T-cell (primary cell): ENCODE results near the gene DIS3L2. TPM values are rescaled to one million over a fixed set of nuclear protein-coding genes. Genes with fewer than 3 reads are reported as not detected.

Experiments used
- ATAC-seq, 4 experiments: fragments of 200-7000 bp in 3 of 4; fragments of 150-1000 bp in 1 of 4; cut with Tn5 transposase; replicated peaks in 1 of 4; 1 replicate in 3 of 4; 2 replicates in 1 of 4; pipeline ENCODE4 v1.10.0; 2021; ENCODE audit warnings: moderate library complexity in 3 of 4, mild to moderate bottlenecking in 2 of 4, moderate number of reproducible peaks in 1 of 4
- CTCF ChIA-PET, 2 donors: fragments of 300-600 bp; sonication (Branson Sonifier 250); formaldehyde crosslinking; loops; one replicate each; lab custom pipeline; 2022; ENCODE audit warnings: antibody characterized with exemption in 2 of 2; lab: Charles Lee
- POLR2A ChIA-PET, 2 donors: fragments of 300-600 bp; sonication (Branson Sonifier 250); formaldehyde crosslinking; loops; one replicate each; lab custom pipeline; 2022; ENCODE audit warnings: antibody characterized with exemption in 2 of 2; lab: Charles Lee
- DNase-seq, 35 experiments: peaks; one replicate each; pipeline versions ENCODE4 v3.0.0 to v3.0.0-alpha.2; 2013 to 2023
- H3K27ac ChIP-seq: one replicate; pipeline ENCODE4 v1.5.1; 2013; ENCODE audit warnings: low read length
- H3K27me3 ChIP-seq, 2 experiments: replicated peaks in 1 of 2; 1 replicate in 1 of 2; 2 replicates in 1 of 2; pipeline versions ENCODE4 v1.6.1 to v1.7.0; 2013; ENCODE audit warnings: low read length in 1 of 2, mixed read lengths in 1 of 2; ENCODE audit not compliant: control insufficient read depth in 2 of 2, insufficient read depth in 2 of 2; ENCODE audit errors: extremely low read depth in 1 of 2
- H3K36me3 ChIP-seq, 2 donors: 1 replicate in 1 of 2; 2 replicates in 1 of 2; pipeline versions ENCODE4 v1.6.1 to v1.7.0; 2013; ENCODE audit warnings: low read length in 1 of 2; ENCODE audit not compliant: control insufficient read depth in 2 of 2, insufficient read depth in 1 of 2; ENCODE audit errors: extremely low read depth in 1 of 2
- H3K4me1 ChIP-seq, 2 experiments: 1 replicate in 1 of 2; 2 replicates in 1 of 2; pipeline versions ENCODE4 v1.6.1 to v1.7.0; 2013; ENCODE audit warnings: low read length in 2 of 2, mixed read lengths in 1 of 2; ENCODE audit not compliant: insufficient read depth in 2 of 2, control insufficient read depth in 1 of 2; ENCODE audit errors: extremely low read depth in 1 of 2
- H3K4me3 ChIP-seq, 2 donors: 1 replicate in 1 of 2; 2 replicates in 1 of 2; pipeline versions ENCODE4 v1.5.1 to v1.7.0; 2013; ENCODE audit warnings: mild to moderate bottlenecking in 2 of 2, low read length in 1 of 2, moderate library complexity in 1 of 2; ENCODE audit not compliant: control insufficient read depth in 1 of 2; ENCODE audit errors: extremely low read depth in 1 of 2
- H3K9me3 ChIP-seq: 2 replicates; pipeline ENCODE4 v1.7.0; 2013
- H3K27ac Mint-ChIP-seq, 2 donors: one replicate each; pipeline ENCODE4 v1.8.0; 2020 to 2021; ENCODE audit warnings: mild to moderate bottlenecking in 2 of 2, mixed read lengths in 2 of 2
- H3K27me3 Mint-ChIP-seq, 2 donors: one replicate each; pipeline ENCODE4 v1.8.0; 2021 to 2022; ENCODE audit warnings: mixed read lengths in 2 of 2
- H3K36me3 Mint-ChIP-seq: one replicate; pipeline ENCODE4 v1.8.0; 2021; ENCODE audit warnings: mixed read lengths
- H3K4me1 Mint-ChIP-seq, 3 donors: one replicate each; pipeline ENCODE4 v1.8.0; 2020 to 2022; ENCODE audit warnings: mixed read lengths in 3 of 3, mild to moderate bottlenecking in 1 of 3
- H3K4me3 Mint-ChIP-seq, 3 donors: one replicate each; pipeline ENCODE4 v1.8.0; 2020 to 2022; ENCODE audit warnings: mild to moderate bottlenecking in 3 of 3, mixed read lengths in 3 of 3, moderate library complexity in 3 of 3
- H3K9me3 Mint-ChIP-seq, 3 donors: one replicate each; pipeline ENCODE4 v1.8.0; 2020 to 2022; ENCODE audit warnings: mixed read lengths in 3 of 3
- WGBS: methylation state at CpG from one replicate; pipeline ENCODE4 v1.1.5; 2013; ENCODE audit warnings: missing lambda C conversion rate; ENCODE audit not compliant: insufficient coverage; 5-methylcytosine and 5-hydroxymethylcytosine counted together
- total RNA-seq, 35 experiments: library from RNA in 6 of 35; stranded (reverse) in 6 of 35; fragments of 120-200 nt in 1 of 35; gene quantifications; one replicate each; pipeline versions ENCODE4 v1.2.1 to v1.2.4 and lab custom pipeline; 2013 to 2026

DIS3L2 gene
- total RNA-seq, 5 donors from 2014 or later (not counting 1 experiment from before 2014, with no cell fraction given), result 55.0 to 70.9 (median 61.4) TPM

DNA sequence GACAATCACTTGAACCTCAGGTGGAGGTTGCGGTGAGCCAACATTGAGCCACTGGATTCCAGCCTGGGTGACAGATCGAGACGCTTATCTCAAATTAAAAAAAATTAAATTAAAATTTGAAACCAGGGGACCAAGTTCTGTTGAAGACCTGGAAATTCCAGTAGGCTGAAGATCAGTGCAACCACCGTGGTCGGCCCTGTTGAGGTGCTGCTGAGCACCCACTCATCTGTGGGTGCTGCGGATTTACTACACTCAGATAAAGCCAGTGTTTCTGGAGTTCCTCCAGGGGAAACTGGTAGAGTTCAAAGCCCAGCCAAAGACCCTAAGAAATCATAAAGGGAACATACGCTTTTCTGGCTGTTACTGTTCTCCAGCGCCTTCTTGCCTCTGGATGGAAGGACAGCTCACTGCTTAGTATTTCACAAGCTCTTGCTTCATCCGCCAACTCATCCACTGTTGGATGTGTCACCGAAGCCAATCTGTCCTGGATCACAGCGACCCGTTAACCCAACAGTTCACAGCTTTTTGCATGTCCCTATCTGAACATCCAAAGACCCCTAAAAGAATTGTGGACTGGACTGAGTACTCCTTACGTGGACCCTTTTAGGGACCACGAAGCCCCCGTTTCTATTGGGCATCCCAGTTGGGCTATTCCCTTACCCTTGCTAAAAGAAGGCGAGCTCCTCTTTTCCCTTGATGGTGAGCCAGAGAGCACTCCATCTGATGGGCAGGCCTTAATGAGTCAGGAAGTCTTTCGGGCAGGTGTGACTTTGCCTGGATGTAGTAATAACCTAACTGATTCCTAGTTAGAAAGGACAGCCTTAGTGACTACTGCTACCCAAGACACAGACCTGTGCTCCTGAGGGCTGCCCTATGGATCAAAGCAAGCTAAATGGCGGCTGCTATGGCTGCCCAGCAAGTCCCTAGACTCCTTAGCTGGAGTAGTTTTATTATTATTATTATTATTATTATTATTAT, 411.0 kb downstream of the DIS3L2 start:
- Mint-ChIP-seq H3K36me3 (no peaks in the 10 kb centered on the region), H3K9me3 (no peaks in the 10 kb centered on the region), H3K4me1 (peaks cover 0 to 4% (median 0%) of the 10 kb centered on the region in 3 donors), H3K27me3 (no peaks in the 10 kb centered on the region), H3K4me3 (no peak overlapping the region), H3K27ac (no peak overlapping the region)
- CTCF ChIA-PET, result no interaction called here
- ATAC-seq (no peak), DNase-seq (no peak)
- POLR2A ChIA-PET, result no interaction called here
- Histone ChIP-seq H3K36me3 (no peaks in the 10 kb centered on the region), H3K27ac (no peak overlapping the region), H3K27me3 (peaks cover 0 to 7% of the 10 kb centered on the region in 2 experiments), H3K9me3 (no peaks in the 10 kb centered on the region), H3K4me1 (no peaks in the 10 kb centered on the region), H3K4me3 (no peak overlapping the region)
- 90% methylated on average over 10 of the region's 18 CpGs for WGBS

DNA sequence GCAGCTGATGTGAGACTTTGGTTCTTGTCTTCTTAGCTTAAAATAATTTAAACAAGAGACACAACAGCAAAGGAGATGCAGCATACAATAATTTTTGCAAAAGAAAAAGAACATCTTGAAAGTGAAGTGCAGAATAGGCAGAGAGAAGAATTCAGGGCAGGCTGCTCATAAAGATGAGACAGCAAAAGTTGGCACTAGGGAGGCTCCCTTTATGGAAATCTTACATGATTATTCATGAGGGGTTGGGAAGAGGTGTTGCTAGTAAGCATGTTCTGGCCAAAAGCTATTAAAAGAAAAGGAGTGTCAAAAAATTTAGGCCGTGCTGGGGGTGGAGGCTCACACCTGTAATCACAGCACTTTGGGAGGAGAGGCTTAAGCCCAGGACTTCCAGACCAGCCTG, 412.8 kb downstream of the DIS3L2 start:
- no peak overlapping the region for H3K4me3 ChIP-seq
- no peak overlapping the region for H3K27ac Mint-ChIP-seq
- H3K4me1 ChIP-seq, result no peaks in the 10 kb centered on the region
- ChIA-PET POLR2A (no interaction called here), CTCF (no interaction called here)
- peaks cover 0 to 3% (median 0%) of the 10 kb centered on the region in 3 donors for H3K4me1 Mint-ChIP-seq
- ATAC-seq, result no peak
- no CpG with 5 or more reads among the region's 1 CpG for WGBS
- H3K9me3 Mint-ChIP-seq, result no peaks in the 10 kb centered on the region
- H3K27me3 ChIP-seq, result peaks cover 0 to 12% of the 10 kb centered on the region in 2 experiments
- no peaks in the 10 kb centered on the region for H3K36me3 Mint-ChIP-seq
- H3K27me3 Mint-ChIP-seq, result no peaks in the 10 kb centered on the region
- DNase-seq, result no peak
- H3K27ac ChIP-seq, result no peak overlapping the region
- H3K36me3 ChIP-seq, result no peaks in the 10 kb centered on the region
- no peak overlapping the region for H3K4me3 Mint-ChIP-seq
- H3K9me3 ChIP-seq, result no peaks in the 10 kb centered on the region

DNA sequence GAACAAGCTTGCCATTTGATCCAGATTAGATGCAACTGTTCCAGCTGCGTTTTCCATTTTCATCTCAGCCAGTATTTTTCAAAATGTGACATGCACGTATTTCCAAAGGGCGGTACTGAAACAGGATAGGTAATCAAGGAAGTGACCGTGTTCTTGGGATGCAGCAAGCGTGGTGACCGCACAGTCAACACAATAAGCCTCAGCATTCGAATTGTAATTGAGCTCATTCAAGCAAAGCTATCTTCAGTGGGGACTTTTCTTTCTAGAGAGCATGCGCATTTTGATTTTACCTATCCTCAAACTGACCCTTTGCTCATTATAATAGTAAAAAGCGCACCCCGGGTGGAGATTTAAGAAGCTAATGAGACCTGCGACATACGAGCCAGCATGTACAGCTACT, 413.7 kb downstream of the DIS3L2 start:
- no peaks in the 10 kb centered on the region for H3K9me3 Mint-ChIP-seq
- no peak overlapping the region for H3K4me3 Mint-ChIP-seq
- no peaks in the 10 kb centered on the region for H3K36me3 ChIP-seq
- no peak for ATAC-seq
- no peak for DNase-seq
- H3K27me3 ChIP-seq, result peaks cover 0 to 19% of the 10 kb centered on the region in 2 experiments
- H3K27me3 Mint-ChIP-seq, result no peaks in the 10 kb centered on the region
- no peaks in the 10 kb centered on the region for H3K36me3 Mint-ChIP-seq
- H3K4me1 Mint-ChIP-seq, result no peaks in the 10 kb centered on the region
- ChIA-PET POLR2A (no interaction called here), CTCF (no interaction called here)
- H3K9me3 ChIP-seq, result no peaks in the 10 kb centered on the region
- 90% methylated on average over 9 of the region's 12 CpGs for WGBS
- H3K27ac ChIP-seq, result no peak overlapping the region
- no peaks in the 10 kb centered on the region for H3K4me1 ChIP-seq
- H3K27ac Mint-ChIP-seq, result no peak overlapping the region
- no peak overlapping the region for H3K4me3 ChIP-seq

DNA sequence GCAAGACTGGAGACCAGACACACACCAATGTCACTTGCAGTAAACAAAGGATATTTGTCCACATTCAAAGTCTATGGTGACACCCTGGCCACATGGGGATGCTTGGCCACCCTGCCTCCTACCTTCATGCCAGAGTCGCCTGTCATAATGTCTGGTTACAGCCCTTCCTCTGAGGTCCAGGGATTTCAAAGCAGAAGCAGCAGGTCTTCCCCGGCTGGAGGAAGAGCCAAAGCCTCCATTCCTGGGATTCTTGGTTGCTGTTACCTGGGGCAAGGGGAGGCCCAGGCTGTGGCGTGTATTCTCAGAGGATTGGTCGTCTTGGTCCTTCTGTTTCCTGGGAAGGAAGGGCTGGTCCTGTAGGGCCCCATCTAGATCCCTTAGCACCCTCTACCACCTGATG, 414.7 kb downstream of the DIS3L2 start:
- no peaks in the 10 kb centered on the region for H3K9me3 ChIP-seq
- DNase-seq (no peak), ATAC-seq (no peak)
- 67% methylated on average over 1 of the region's 4 CpGs for WGBS
- Mint-ChIP-seq H3K27me3 (no peaks in the 10 kb centered on the region), H3K9me3 (no peaks in the 10 kb centered on the region), H3K4me1 (no peaks in the 10 kb centered on the region), H3K4me3 (no peak overlapping the region), H3K27ac (no peak overlapping the region), H3K36me3 (no peaks in the 10 kb centered on the region)
- H3K36me3 ChIP-seq, result no peaks in the 10 kb centered on the region
- H3K4me3 ChIP-seq, result no peak overlapping the region
- POLR2A ChIA-PET, result no interaction called here
- H3K27me3 ChIP-seq, result peaks cover 0 to 25% of the 10 kb centered on the region in 2 experiments
- peaks cover 0 to 2% of the 10 kb centered on the region in 2 experiments for H3K4me1 ChIP-seq
- H3K27ac ChIP-seq, result no peak overlapping the region
- CTCF ChIA-PET, result no interaction called here

DNA sequence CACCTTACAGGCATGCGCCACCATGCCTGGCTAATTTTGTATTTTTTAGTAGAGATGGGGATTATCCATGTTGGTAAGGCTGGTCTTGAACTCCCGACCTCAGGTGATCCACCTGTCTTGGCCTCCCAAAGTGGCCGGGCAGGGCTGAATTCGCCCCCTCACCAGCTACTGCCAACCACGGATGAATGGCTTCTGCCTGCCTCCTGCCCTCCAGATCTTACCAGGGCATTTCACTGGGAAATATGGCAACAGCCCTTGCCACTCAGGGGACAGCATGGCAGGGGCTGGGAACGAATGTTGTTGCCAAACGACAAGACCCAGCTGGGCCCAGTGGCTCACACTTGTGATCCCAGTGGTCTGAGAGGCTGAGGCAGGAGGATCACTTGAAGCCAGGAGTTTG, 415.2 kb downstream of the DIS3L2 start:
- no peak overlapping the region for H3K4me3 ChIP-seq
- ChIA-PET CTCF (no interaction called here), POLR2A (no interaction called here)
- WGBS, result 71% methylated on average over 3 of the region's 7 CpGs
- no peaks in the 10 kb centered on the region for H3K9me3 Mint-ChIP-seq
- H3K4me3 Mint-ChIP-seq, result no peak overlapping the region
- no peaks in the 10 kb centered on the region for H3K4me1 Mint-ChIP-seq
- H3K4me1 ChIP-seq, result peaks cover 0 to 4% of the 10 kb centered on the region in 2 experiments
- peaks cover 0 to 1% of the 10 kb centered on the region in 2 donors for H3K27me3 Mint-ChIP-seq
- no peaks in the 10 kb centered on the region for H3K9me3 ChIP-seq
- H3K36me3 Mint-ChIP-seq, result no peaks in the 10 kb centered on the region
- DNase-seq (no peak), ATAC-seq (no peak)
- peaks cover under 1 to 29% of the 10 kb centered on the region in 2 experiments for H3K27me3 ChIP-seq
- H3K36me3 ChIP-seq, result no peaks in the 10 kb centered on the region
- H3K27ac Mint-ChIP-seq, result no peak overlapping the region
- H3K27ac ChIP-seq, result no peak overlapping the region

DNA sequence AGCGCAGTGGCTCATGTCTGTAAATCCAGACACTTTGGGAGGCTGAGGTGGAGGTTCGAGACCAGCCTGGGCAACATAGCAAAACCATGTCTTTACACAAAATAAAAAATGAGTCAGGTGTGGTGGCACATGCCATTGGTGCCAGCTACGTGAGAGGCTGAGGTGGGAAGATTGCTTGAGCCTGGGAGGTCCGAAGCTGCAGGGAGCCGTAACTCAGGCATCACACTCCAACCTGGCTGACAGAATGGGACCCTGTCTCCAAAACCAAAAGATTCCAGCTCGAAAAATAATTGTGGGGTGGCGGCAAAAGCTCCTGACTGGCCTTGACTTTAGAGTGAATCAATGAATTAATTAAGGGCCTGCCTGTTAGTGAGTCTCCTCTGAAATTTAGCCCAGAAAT, 415.8 kb downstream of the DIS3L2 start:
- Histone ChIP-seq H3K27ac (no peak overlapping the region), H3K4me1 (peaks cover 0 to 5% of the 10 kb centered on the region in 2 experiments), H3K27me3 (peaks cover 2 to 35% of the 10 kb centered on the region in 2 experiments), H3K36me3 (no peaks in the 10 kb centered on the region), H3K9me3 (no peaks in the 10 kb centered on the region), H3K4me3 (no peak overlapping the region)
- ATAC-seq, result no peak
- Mint-ChIP-seq H3K9me3 (no peaks in the 10 kb centered on the region), H3K36me3 (no peaks in the 10 kb centered on the region), H3K4me1 (no peaks in the 10 kb centered on the region), H3K4me3 (no peak overlapping the region), H3K27ac (no peak overlapping the region), H3K27me3 (peaks cover 0 to 7% of the 10 kb centered on the region in 2 donors)
- POLR2A ChIA-PET, result interaction anchor here in 1 of 2 donors (0.6 kb wide), 2 partner anchors 14 to 642 kb away, joined by 3 to 6 read pairs; no protein-coding TSS in a partner anchor
- CTCF ChIA-PET, result interaction anchor here in 1 of 2 donors (0.6 kb wide), 1 partner anchor 547 kb away, joined by 3 read pairs; no protein-coding TSS in a partner anchor
- DNase-seq, result no peak
- 95% methylated on average over 4 of the region's 7 CpGs for WGBS
